GM12878 (cell line): Measurements from ENCODE around the gene CD72.

ENCODE experiments used
- CTCF ChIP-seq, 3 experiments: IDR thresholded peaks in 2 of 3; conservative IDR thresholded peaks in 1 of 3; 2 replicates each; pipeline ENCODE4 v1.5.1; 2011; ENCODE audit warnings: low read depth in 3 of 3, low read length in 3 of 3, mild to moderate bottlenecking in 3 of 3, control low read depth in 2 of 3, moderate library complexity in 2 of 3, inconsistent platforms in 1 of 3, mixed read lengths in 1 of 3; ENCODE audit not compliant: control insufficient read depth in 2 of 3, insufficient read depth in 1 of 3; ENCODE audit errors: extremely low read depth in 1 of 3
- EGR1 ChIP-seq, 2 experiments: IDR thresholded peaks; 1 replicate in 1 of 2; 2 replicates in 1 of 2; pipeline ENCODE4 v1.6.1; 2011 to 2012; ENCODE audit warnings: low read depth in 2 of 2, low read length in 2 of 2, borderline replicate concordance in 1 of 2, mild to moderate bottlenecking in 1 of 2, moderate library complexity in 1 of 2
- EP300 ChIP-seq, 2 experiments: fragments of 150-350 bp in 1 of 2; IDR thresholded peaks; 2 replicates each; pipeline ENCODE4 v1.6.1; 2011 to 2012; ENCODE audit warnings: low read depth in 2 of 2, low read length in 2 of 2, borderline replicate concordance in 1 of 2, improper control_type of control experiment in 1 of 2, inconsistent platforms in 1 of 2; ENCODE audit not compliant: control insufficient read depth in 1 of 2
- NRF1 ChIP-seq: conservative IDR thresholded peaks from 2 replicates; pipeline ENCODE4 v1.6.1; 2011; ENCODE audit warnings: mild to moderate bottlenecking, low read depth, low read length, improper control_type of control experiment
- TAF1 ChIP-seq: IDR thresholded peaks from 2 replicates; pipeline ENCODE4 v1.6.1; 2011; ENCODE audit warnings: mild to moderate bottlenecking, low read depth, low read length, borderline replicate concordance
- TCF12 ChIP-seq: IDR thresholded peaks from 2 replicates; pipeline ENCODE4 v1.6.1; 2011; ENCODE audit warnings: low read depth, mild to moderate bottlenecking, low read length
- USF2 ChIP-seq: IDR thresholded peaks from 2 replicates; pipeline ENCODE4 v1.6.1; 2011; ENCODE audit warnings: low read depth, low read length, improper control_type of control experiment, borderline replicate concordance
- ZNF274 ChIP-seq: IDR thresholded peaks from one replicate; pipeline ENCODE4 v1.8.0; 2011; ENCODE audit not compliant: insufficient read length, insufficient read depth

GRCh38 chr9:35574578-35575122 lies 43.6 kb downstream of the CD72 start:
- no peak for TF ChIP-seq USF2
- TF ChIP-seq CTCF (IDR thresholded peaks at IDR 0.05 in 2 of 3, conservative IDR thresholded peaks at IDR 0.05 in 1 of 3; ENCODE audit: control insufficient read depth in 2 of 3, extremely low read depth in 1 of 3, insufficient read depth in 1 of 3, low read depth in 3 of 3, low read length in 3 of 3) = no peak
- no peak for TF ChIP-seq NRF1
- no peak for TF ChIP-seq EGR1 (IDR thresholded peaks at IDR 0.05; ENCODE audit: borderline replicate concordance in 1 of 2, low read depth in 2 of 2, low read length in 2 of 2)
- TF ChIP-seq TCF12 = no peak
- no peak for TF ChIP-seq ZNF274
- no peak for TF ChIP-seq EP300 (IDR thresholded peaks at IDR 0.05; ENCODE audit: borderline replicate concordance in 1 of 2, control insufficient read depth in 1 of 2, low read depth in 2 of 2, low read length in 2 of 2)
- no peak for TF ChIP-seq TAF1
